ENCODE measurements around the gene ANKRA2. TPM values are rescaled to one million over a fixed set of nuclear protein-coding genes. Genes with fewer than 3 reads are reported as not detected.

Gene ANKRA2
- total RNA-seq, 2 experiments from 2014 or later: 45.0 to 45.1 TPM

DNA sequence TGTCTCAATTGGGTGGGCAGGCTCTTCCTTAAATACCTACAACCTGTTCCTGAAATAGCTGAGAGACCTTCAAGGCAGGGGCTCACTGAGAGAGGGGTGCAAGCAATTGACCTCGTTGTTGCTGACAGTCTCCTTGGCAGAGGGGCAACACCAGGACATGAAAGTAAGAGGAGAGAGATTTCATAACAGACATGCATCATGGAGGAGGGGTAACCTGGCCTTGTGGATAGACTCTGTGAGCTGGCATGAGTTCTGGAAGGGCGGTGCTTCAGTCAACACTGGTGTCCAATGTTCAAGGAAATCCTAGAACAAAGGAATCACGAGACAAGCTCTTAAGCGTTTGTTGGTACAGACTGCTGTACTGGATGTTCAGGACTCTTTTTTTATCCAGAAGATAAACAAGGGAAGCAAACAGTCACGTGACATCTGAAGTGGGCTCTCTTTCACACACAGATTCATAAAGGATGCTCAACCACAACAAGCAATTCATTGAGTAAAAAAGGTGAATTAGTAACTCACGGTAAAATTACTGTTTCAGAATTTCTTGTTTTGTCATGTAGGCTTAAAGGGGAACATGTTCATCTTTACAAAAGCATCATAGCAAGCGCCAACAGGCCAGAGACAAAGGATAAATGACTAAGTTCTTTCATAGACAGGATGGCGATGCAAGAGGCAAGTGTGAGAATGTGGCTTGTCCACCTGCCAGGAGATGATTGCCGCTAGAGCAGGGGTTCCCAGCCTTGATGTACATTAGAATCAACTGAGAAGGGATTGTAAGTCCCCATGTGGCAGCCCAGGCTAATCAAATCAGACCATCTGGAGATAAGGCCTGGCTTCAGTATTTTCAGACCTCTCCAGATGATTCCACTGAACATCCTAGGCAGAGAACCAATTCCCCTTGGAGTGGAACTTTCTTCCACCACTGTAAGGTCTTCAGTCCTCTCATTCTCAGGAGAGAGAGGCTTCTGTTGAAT is 20.7 kb downstream of the ANKRA2 start:
- no peaks in the 10 kb centered on the region for H3K36me3 Mint-ChIP-seq (ENCODE audit: low read depth)
- Histone ChIP-seq H3K9me3 (ENCODE audit: control insufficient read depth in 1 of 2, insufficient read depth in 1 of 2, low read length in 2 of 2) (no peaks in the 10 kb centered on the region), H3K4me3 (ENCODE audit: low read length) (no peak overlapping the region), H3K4me1 (ENCODE audit: insufficient read depth, low read length) (no peaks in the 10 kb centered on the region), H3K27ac (ENCODE audit: low read depth in 1 of 2, low read length in 2 of 2) (no peak overlapping the region), H3K27me3 (ENCODE audit: control insufficient read depth in 1 of 2, insufficient read depth in 2 of 2, low read length in 2 of 2) (peaks cover 9 to 10% of the 10 kb centered on the region in 2 experiments), H3K36me3 (ENCODE audit: insufficient read depth, low read length) (no peaks in the 10 kb centered on the region)
- TF ChIP-seq, protein P1, sequence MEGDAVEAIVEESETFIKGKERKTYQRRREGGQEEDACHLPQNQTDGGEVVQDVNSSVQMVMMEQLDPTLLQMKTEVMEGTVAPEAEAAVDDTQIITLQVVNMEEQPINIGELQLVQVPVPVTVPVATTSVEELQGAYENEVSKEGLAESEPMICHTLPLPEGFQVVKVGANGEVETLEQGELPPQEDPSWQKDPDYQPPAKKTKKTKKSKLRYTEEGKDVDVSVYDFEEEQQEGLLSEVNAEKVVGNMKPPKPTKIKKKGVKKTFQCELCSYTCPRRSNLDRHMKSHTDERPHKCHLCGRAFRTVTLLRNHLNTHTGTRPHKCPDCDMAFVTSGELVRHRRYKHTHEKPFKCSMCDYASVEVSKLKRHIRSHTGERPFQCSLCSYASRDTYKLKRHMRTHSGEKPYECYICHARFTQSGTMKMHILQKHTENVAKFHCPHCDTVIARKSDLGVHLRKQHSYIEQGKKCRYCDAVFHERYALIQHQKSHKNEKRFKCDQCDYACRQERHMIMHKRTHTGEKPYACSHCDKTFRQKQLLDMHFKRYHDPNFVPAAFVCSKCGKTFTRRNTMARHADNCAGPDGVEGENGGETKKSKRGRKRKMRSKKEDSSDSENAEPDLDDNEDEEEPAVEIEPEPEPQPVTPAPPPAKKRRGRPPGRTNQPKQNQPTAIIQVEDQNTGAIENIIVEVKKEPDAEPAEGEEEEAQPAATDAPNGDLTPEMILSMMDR (IDR thresholded peaks at IDR 0.05): no peak
- H3K27ac Mint-ChIP-seq: no peak overlapping the region
- ATAC-seq (ENCODE audit: poor library complexity): no peak
- H3K27me3 Mint-ChIP-seq: peaks cover 41% of the 10 kb centered on the region
- POLR2A ChIA-PET: no interaction called here
- H3K4me3 Mint-ChIP-seq: no peak overlapping the region
- CTCF ChIA-PET: no interaction called here
- H3K9me3 Mint-ChIP-seq: no peaks in the 10 kb centered on the region
- intact Hi-C loops (cut with DNase I, micrococcal nuclease): no loop called here
- H3K4me1 Mint-ChIP-seq (ENCODE audit: low read depth): no peaks in the 10 kb centered on the region
- no peak for DNase-seq

DNA sequence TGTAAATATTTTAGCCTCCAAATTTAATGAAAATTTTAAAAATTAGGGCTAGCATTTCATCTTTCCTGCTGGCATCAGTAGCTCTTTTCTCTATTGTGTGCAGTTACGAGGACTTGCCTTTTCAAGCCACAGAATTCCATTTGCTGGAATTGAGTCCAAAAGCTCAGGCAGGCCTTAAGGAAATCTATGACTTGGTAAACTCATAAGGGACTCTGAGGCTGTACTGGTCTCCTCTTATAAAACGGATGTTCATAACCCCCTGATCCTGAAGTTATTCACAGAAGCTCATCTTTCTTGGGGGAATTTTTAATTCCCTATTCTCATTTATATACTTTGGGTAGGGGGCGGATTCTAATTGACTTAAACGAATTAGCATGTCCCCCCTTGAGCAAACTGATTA is 23.4 kb downstream of the ANKRA2 start:
- ChIA-PET CTCF (no interaction called here), POLR2A (no interaction called here)
- intact Hi-C loops (cut with DNase I, micrococcal nuclease): no loop called here
- Histone ChIP-seq H3K9me3 (ENCODE audit: control insufficient read depth in 1 of 2, insufficient read depth in 1 of 2, low read length in 2 of 2) (no peaks in the 10 kb centered on the region), H3K27ac (ENCODE audit: low read depth in 1 of 2, low read length in 2 of 2) (no peak overlapping the region), H3K4me3 (ENCODE audit: low read length) (no peak overlapping the region), H3K27me3 (ENCODE audit: control insufficient read depth in 1 of 2, insufficient read depth in 2 of 2, low read length in 2 of 2) (peaks cover 6 to 10% of the 10 kb centered on the region in 2 experiments), H3K36me3 (ENCODE audit: insufficient read depth, low read length) (no peaks in the 10 kb centered on the region), H3K4me1 (ENCODE audit: insufficient read depth, low read length) (no peaks in the 10 kb centered on the region)
- no peak for DNase-seq
- no peaks in the 10 kb centered on the region for H3K9me3 Mint-ChIP-seq
- no peaks in the 10 kb centered on the region for H3K4me1 Mint-ChIP-seq (ENCODE audit: low read depth)
- H3K36me3 Mint-ChIP-seq (ENCODE audit: low read depth): no peaks in the 10 kb centered on the region
- no peak overlapping the region for H3K4me3 Mint-ChIP-seq
- peaks cover 44% of the 10 kb centered on the region for H3K27me3 Mint-ChIP-seq
- TF ChIP-seq, protein P1 (IDR thresholded peaks at IDR 0.05): no peak
- ATAC-seq (ENCODE audit: poor library complexity): no peak
- no peak overlapping the region for H3K27ac Mint-ChIP-seq

DNA sequence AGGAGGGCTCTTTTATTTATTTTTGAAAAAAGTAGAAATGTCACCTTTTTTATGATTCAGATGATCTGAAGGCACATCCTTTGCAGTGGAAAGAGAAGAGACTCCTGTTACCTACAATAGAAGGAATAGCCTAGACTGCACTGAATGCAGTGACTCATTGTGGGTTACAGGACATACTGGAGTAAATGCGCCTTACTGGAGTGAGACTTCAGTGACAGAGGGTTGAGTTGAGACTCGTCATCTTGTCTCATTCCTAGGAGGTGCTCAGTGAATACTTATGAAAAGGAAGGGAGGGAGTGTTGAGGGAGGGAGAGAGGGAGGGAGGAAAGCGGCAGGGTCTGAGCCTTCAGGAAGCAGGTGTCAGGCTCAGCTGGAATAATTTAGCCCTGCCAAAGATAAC is 25.2 kb downstream of the ANKRA2 start:
- intact Hi-C loops (cut with DNase I, micrococcal nuclease): no loop called here
- Histone ChIP-seq H3K9me3 (ENCODE audit: control insufficient read depth in 1 of 2, insufficient read depth in 1 of 2, low read length in 2 of 2) (no peaks in the 10 kb centered on the region), H3K4me3 (ENCODE audit: low read length) (no peak overlapping the region), H3K27me3 (ENCODE audit: control insufficient read depth in 1 of 2, insufficient read depth in 2 of 2, low read length in 2 of 2) (peaks cover 6 to 10% of the 10 kb centered on the region in 2 experiments), H3K36me3 (ENCODE audit: insufficient read depth, low read length) (no peaks in the 10 kb centered on the region), H3K27ac (ENCODE audit: low read depth in 1 of 2, low read length in 2 of 2) (no peak overlapping the region), H3K4me1 (ENCODE audit: insufficient read depth, low read length) (peaks cover 4% of the 10 kb centered on the region)
- ATAC-seq (ENCODE audit: poor library complexity) (no peak), DNase-seq (no peak)
- H3K27me3 Mint-ChIP-seq: peaks cover 44% of the 10 kb centered on the region
- H3K27ac Mint-ChIP-seq: no peak overlapping the region
- TF ChIP-seq, protein P1 (IDR thresholded peaks at IDR 0.05): no peak
- H3K9me3 Mint-ChIP-seq: no peaks in the 10 kb centered on the region
- POLR2A ChIA-PET: interaction anchor here (0.6 kb wide), 1 partner anchor 26 kb away, joined by 3 read pairs; the partner anchor contains the start of gene UTP15
- CTCF ChIA-PET: no interaction called here
- H3K4me3 Mint-ChIP-seq: no peak overlapping the region
- H3K4me1 Mint-ChIP-seq (ENCODE audit: low read depth): no peaks in the 10 kb centered on the region
- H3K36me3 Mint-ChIP-seq (ENCODE audit: low read depth): no peaks in the 10 kb centered on the region
